Adipose tissue (tissue), 3 donors: ENCODE data around the gene FUT7. TPM values are rescaled to one million over a fixed set of nuclear protein-coding genes. Genes with fewer than 3 reads are reported as not detected.

Experiments used
- H3K27ac ChIP-seq: one replicate; pipeline ENCODE4 v1.5.1; 2013; ENCODE audit warnings: low read depth, low read length
- WGBS, 3 donors: extraction: QIAGEN DNeasy Blood & Tissue Kit; methylation state at CpG; one replicate each; pipeline ENCODE4 v1.1.7; 2013; 5-methylcytosine and 5-hydroxymethylcytosine counted together
- polyA plus RNA-seq, 3 donors: library from polyadenylated mRNA; stranded (reverse); fragments of 200-250 nt; gene quantifications; one replicate each; pipeline ENCODE4 v1.2.3, GENCODE V29; 2013
- donor health status: healthy with polysubstance abuse.
- donor health status: Bipolar disorder and iron deficiency.
- donor health status: healthy.

The FUT7 gene
- polyA plus RNA-seq, 3 donors, result 0.10 to 1.5 (median 1.1) TPM

- H3K27ac ChIP-seq, result no peak within 1 kb of the TSS
- WGBS, 3 donors, result 22 to 26% (median 23%) methylated on average over 34 to 35 of the region's 35 CpGs
These were observed 35.3 kb downstream of the FUT7 start, which contains the start of gene CLIC3 for GRCh38 chr9:136996361-136997292. TSS of gene CLIC3 (minus strand) at chr9:136996568. CDS start at chr9:136996543, 25 bp downstream.

GRCh38 chr9:136995772-136996311, 36.0 kb downstream of the FUT7 start:
- WGBS, 3 donors, result 21 to 29% (median 21%) methylated on average over 11 to 12 of the region's 12 CpGs
- no peak overlapping the region for H3K27ac ChIP-seq

- no peak overlapping the region for H3K27ac ChIP-seq
- WGBS, 3 donors, result 31 to 41% (median 39%) methylated on average over 28 to 30 of the region's 30 CpGs
These were observed 36.5 kb downstream of the FUT7 start for GRCh38 chr9:136995362-136995761.

- WGBS, 3 donors, result 41 to 43% (median 42%) methylated on average over 38 to 40 of the region's 40 CpGs
- no peak overlapping the region for H3K27ac ChIP-seq
These were observed 37.0 kb downstream of the FUT7 start for GRCh38 chr9:136994888-136995230.

- H3K27ac ChIP-seq, result no peak overlapping the region
- WGBS, 3 donors, result 67 to 72% (median 72%) methylated on average over 53 to 54 of the region's 54 CpGs
These were observed 37.6 kb downstream of the FUT7 start for GRCh38 chr9:136994180-136994887.

- H3K27ac ChIP-seq, result no peak overlapping the region
- WGBS, 3 donors, result 39 to 48% (median 43%) methylated on average over 17 to 18 of the region's 18 CpGs
These were observed 39.0 kb downstream of the FUT7 start for GRCh38 chr9:136992819-136993369.

- 0 to 1% (median 1%) methylated on average over 73 to 92 of the region's 92 CpGs for WGBS, 3 donors
- peak within 1 kb of the TSS; percentile 75 for H3K27ac ChIP-seq
These were observed 39.7 kb downstream of the FUT7 start, which contains the start of gene PAXX for GRCh38 chr9:136991993-136992818. TSS of gene PAXX (plus strand) at chr9:136992422. CDS start at chr9:136992444, 22 bp downstream.

- 76 to 83% (median 78%) methylated on average over 10 of the region's 10 CpGs for WGBS, 3 donors
- H3K27ac ChIP-seq, result no peak overlapping the region
These were observed 41.5 kb downstream of the FUT7 start for GRCh38 chr9:136990242-136990911.

GRCh38 chr9:136988872-136989271, 43.0 kb downstream of the FUT7 start:
- 92 to 98% (median 97%) methylated on average over 4 of the region's 4 CpGs for WGBS, 3 donors
- no peak overlapping the region for H3K27ac ChIP-seq

- WGBS, 3 donors, result 15 to 35% (median 29%) methylated on average over 30 to 33 of the region's 33 CpGs
- H3K27ac ChIP-seq, result no peak overlapping the region
These were observed 46.0 kb downstream of the FUT7 start for GRCh38 chr9:136985853-136986252.

GRCh38 chr9:136985027-136985602, 46.8 kb downstream of the FUT7 start:
- 10 to 17% (median 12%) methylated on average over 42 to 48 of the region's 48 CpGs for WGBS, 3 donors
- no peak overlapping the region for H3K27ac ChIP-seq

- H3K27ac ChIP-seq, result no peak overlapping the region
- WGBS, 3 donors, result 50 to 60% (median 52%) methylated on average over 24 to 29 of the region's 29 CpGs
These were observed 47.3 kb downstream of the FUT7 start for GRCh38 chr9:136984464-136985026.

GRCh38 chr9:136983656-136984314, 48.1 kb downstream of the FUT7 start:
- no peak overlapping the region for H3K27ac ChIP-seq
- WGBS, 3 donors, result 78 to 84% (median 80%) methylated on average over 11 of the region's 11 CpGs

- H3K27ac ChIP-seq, result no peak overlapping the region
- WGBS, 3 donors, result 65 to 82% (median 77%) methylated on average over 9 of the region's 9 CpGs
These were observed 48.7 kb downstream of the FUT7 start for GRCh38 chr9:136983167-136983566.

GRCh38 chr9:136982232-136983051, 49.4 kb downstream of the FUT7 start, which contains the start of gene LCNL1:
TSS of gene LCNL1 (plus strand) at chr9:136982993. CDS start at chr9:136983587, 594 bp downstream.
- no peak within 1 kb of the TSS for H3K27ac ChIP-seq
- 79 to 88% (median 80%) methylated on average over 18 of the region's 18 CpGs for WGBS, 3 donors
